MM.1S (cell line): Measurements from ENCODE around the gene TMEM175.

Experiments used
- EZH2 ChIP-seq: fragments of 300-600 bp; sonication (generic); optimal IDR thresholded peaks from 2 replicates; pipeline ENCODE3; 2017; ENCODE audit warnings: low read depth, mild to moderate bottlenecking, antibody characterized with exemption, low read length, mixed read lengths
- EZH2phosphoT487 ChIP-seq: fragments of 300-600 bp; sonication (generic); IDR thresholded peaks from 2 replicates; pipeline ENCODE4 v1.6.1; 2018; ENCODE audit warnings: antibody characterized with exemption, low read length
- TF ChIP-seq, protein P1 (sequence below): fragments of 300-600 bp; sonication (generic); IDR thresholded peaks from 2 replicates; pipeline ENCODE4 v1.5.1; 2016; ENCODE audit warnings: antibody characterized with exemption, low read length, mixed read lengths

DNA sequence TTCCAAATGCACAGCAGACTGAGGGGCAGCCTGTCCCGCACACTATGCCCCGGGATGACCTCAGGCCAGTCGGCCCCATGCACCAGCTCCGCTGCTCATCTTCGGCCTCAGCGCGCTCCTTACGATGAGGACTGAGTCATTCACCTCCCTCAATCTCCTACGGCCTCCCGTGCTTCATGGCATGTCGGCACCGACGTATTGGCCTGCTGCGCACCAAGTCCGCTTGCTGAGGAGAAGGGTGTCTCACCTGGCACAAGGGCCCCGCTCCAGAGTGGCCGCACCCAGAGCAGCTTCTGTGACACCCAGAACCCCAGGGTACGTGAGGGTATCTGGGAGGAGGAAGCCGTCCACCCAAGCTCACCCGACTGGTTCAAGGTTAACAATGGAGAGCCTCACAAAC, 35.6 kb upstream of the TMEM175 start:
- TF ChIP-seq, protein P1, sequence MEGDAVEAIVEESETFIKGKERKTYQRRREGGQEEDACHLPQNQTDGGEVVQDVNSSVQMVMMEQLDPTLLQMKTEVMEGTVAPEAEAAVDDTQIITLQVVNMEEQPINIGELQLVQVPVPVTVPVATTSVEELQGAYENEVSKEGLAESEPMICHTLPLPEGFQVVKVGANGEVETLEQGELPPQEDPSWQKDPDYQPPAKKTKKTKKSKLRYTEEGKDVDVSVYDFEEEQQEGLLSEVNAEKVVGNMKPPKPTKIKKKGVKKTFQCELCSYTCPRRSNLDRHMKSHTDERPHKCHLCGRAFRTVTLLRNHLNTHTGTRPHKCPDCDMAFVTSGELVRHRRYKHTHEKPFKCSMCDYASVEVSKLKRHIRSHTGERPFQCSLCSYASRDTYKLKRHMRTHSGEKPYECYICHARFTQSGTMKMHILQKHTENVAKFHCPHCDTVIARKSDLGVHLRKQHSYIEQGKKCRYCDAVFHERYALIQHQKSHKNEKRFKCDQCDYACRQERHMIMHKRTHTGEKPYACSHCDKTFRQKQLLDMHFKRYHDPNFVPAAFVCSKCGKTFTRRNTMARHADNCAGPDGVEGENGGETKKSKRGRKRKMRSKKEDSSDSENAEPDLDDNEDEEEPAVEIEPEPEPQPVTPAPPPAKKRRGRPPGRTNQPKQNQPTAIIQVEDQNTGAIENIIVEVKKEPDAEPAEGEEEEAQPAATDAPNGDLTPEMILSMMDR: no peak
- no peak for TF ChIP-seq EZH2
- TF ChIP-seq EZH2phosphoT487: no peak
